HG02852 (cell line): ENCODE measurements around the gene HINFP.
"Not testable (repeated sequence)": the region's sequence is repeated elsewhere in the genome, so short reads cannot be mapped to it uniquely, and the experiment has no call there.

ENCODE experiments used
- ATAC-seq: cut with Tn5 transposase; IDR thresholded peaks from one replicate; pipeline ENCODE4 v1.9.1; 2021; ENCODE audit warnings: mild to moderate bottlenecking, moderate library complexity; ENCODE audit not compliant: unreplicated experiment

Gene HINFP

GRCh38 chr11:119155733-119156492, 34.5 kb downstream of the HINFP start:
- no peak for ATAC-seq

GRCh38 chr11:119156496-119156895, 35.1 kb downstream of the HINFP start:
- no peak for ATAC-seq

DNA sequence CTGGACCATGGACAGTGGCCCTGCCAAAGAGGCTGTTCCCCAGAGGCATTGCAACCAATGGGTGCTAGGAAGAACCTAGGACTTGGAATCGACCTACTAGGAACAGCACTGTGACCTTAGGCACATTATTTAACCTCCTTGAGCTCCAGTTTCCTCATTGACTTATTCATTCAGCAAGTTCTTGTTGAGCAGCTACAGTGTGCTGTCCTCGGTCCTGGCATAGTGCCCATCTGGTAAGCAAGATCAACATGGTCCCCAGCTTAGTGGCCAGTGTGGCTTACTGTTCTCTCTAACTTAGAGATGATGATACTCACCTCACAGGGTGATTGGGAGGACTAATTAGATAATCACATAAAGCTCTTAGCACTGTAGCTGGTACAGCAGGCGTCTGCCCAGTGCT, 35.7 kb downstream of the HINFP start:
- ATAC-seq: no peak

GRCh38 chr11:119158467-119158866, 37.1 kb downstream of the HINFP start:
- no peak for ATAC-seq

DNA sequence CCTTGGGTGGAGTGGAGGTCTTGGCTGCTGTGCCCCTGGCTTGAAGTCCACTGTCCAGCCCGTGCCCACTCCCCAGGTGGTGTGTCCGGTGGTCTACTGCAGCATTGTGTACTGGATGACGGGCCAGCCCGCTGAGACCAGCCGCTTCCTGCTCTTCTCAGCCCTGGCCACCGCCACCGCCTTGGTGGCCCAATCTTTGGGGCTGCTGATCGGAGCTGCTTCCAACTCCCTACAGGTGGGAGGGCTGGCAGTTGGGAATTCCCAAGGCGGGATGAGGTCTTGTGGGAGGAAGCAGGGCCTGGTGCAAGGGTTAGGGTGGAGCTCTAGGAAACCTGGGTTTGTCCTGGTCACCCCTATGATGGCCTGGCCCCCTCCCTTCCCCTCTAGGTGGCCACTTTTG, 38.8 kb downstream of the HINFP start:
- no peak for ATAC-seq

- ATAC-seq: no peak
Measured at GRCh38 chr11:119161871-119162270, 40.5 kb downstream of the HINFP start.

- no peak for ATAC-seq
Measured at GRCh38 chr11:119166368-119167076, 45.1 kb downstream of the HINFP start.

- ATAC-seq: not testable (repeated sequence)
Measured at GRCh38 chr11:119167077-119167458, 45.7 kb downstream of the HINFP start.

GRCh38 chr11:119167933-119168332, 46.6 kb downstream of the HINFP start:
- ATAC-seq: no peak

DNA sequence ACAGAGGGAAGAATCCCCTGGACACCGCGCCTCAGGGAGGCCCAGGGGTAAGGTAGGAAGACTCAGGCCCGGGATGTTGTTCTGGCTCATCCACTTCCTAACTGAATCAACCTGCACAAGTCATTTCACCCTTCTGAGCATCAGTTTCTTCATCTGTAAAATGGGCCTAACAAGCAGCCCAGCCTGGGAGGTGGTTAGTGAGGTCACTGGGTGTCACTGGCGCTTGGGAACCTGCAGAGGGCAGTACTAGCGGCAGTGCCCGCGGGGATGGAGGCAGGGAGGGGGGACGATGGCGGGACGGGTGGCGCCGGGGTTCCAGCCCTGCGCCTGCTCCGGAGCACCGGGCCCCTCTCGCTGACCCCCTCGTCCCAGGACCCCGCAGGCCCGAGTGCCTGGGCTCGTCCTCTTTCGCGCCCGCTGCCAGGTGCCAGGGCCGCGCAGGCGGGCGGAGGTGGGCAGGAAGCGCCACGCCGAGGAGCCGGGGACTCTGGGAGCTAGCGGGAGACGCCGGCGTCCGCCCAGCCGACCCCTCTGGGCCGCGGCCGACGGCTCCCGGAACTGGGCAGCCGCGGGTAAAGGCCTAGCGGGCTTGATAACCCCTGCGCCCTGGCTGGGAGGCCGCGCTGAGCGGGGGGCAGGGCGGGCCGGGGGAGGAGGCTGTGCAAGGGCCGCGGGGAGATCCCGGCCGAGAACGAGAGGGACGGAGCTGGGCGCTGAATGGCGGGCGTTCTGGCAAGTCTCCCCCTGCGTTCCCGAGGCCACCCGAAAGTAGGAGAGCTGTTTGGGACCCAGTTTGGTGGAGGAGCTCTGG, 47.3 kb downstream of the HINFP start, which contains the start of gene NLRX1:
Gene NLRX1, plus strand, starts transcription at position 255 of the 811 bp plus-strand sequence. CDS start 2,679 bp downstream, outside the sequence.
- peak; percentile 89 for ATAC-seq

GRCh38 chr11:119169282-119169719, 47.9 kb downstream of the HINFP start:
- peak; percentile 27 for ATAC-seq

DNA sequence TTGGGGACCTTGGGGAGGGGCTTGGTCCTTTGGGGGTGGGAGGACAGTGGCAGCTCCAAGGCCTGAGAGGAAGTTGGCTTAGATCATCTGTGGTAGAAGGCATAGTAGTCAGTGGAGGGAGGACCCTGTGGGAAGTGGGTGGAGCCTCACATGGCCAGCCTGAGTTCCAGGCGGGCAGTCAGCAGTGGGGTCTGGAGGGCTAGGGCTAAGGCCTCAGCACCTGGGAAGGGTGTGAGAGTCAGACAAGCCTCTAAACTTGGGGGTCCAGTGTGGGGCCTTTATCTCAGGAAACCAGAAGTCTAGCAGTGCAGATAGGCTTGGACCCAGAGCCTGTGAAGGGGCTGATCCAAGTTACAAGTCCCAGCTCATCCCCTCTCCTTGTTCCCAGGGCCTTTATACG, 51.1 kb downstream of the HINFP start:
- ATAC-seq: no peak

GRCh38 chr11:119173453-119173852, 52.1 kb downstream of the HINFP start:
- no peak for ATAC-seq

DNA sequence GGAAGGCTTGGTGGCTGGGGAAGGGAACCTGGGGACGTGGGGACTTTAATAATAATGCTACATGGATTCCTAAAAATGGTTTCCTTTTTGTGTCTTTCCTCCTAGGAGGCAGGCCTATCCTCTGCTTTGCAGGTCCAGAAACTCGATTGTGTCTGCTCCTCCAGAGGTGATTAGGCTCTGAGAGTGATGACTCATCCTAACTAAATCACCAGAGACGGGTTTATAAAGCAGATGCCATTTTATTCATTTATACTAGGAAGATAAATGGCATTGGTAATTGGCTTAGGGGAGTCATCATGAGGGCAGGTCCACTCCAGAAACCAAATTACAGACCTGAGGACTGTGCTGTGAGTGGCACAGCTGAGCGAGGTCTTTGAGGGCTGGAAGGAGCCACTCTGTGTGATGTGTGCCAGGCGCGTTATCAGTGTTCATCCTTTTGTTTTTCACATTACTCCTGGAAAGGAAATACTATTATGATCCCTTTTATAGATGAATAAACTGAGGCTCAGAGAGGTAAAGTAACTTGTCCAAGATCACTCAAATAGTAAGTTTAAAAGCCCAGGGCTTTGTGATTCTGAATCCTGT, 54.2 kb downstream of the HINFP start:
- no peak for ATAC-seq

- ATAC-seq: no peak
Measured at GRCh38 chr11:119178166-119178680, 56.8 kb downstream of the HINFP start.

DNA sequence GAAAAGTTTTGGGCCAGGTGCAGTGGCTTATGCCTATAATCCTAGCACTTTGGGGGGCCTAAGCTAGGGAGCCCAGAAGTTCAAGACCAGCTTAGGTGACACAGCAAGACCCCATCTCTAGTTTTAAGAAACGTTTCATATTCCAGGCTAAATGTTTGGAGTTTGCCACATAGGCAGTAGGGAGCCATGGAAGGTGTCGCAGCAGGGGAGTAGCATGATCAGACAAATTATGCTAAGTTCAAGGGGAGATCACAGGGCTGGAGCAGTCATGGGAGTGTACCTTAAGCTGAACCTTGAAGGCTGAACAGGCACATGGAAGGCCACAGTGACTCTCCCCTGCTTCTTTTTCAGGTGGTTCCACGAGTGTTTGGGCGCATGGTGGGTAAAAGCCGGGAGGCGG, 58.0 kb downstream of the HINFP start:
- ATAC-seq: no peak

DNA sequence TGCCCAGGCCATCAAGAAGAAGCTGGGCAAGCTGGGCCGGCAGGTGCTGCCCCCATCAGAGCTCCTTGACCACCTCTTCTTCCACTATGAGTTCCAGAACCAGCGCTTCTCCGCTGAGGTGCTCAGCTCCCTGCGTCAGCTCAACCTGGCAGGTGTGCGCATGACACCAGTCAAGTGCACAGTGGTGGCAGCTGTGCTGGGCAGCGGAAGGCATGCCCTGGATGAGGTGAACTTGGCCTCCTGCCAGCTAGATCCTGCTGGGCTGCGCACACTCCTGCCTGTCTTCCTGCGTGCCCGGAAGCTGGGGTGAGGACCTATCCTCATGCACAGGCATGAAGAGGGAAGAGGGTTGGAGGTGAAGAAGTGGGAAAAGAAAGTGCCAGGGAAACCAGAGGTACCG, 58.6 kb downstream of the HINFP start:
- no peak for ATAC-seq

DNA sequence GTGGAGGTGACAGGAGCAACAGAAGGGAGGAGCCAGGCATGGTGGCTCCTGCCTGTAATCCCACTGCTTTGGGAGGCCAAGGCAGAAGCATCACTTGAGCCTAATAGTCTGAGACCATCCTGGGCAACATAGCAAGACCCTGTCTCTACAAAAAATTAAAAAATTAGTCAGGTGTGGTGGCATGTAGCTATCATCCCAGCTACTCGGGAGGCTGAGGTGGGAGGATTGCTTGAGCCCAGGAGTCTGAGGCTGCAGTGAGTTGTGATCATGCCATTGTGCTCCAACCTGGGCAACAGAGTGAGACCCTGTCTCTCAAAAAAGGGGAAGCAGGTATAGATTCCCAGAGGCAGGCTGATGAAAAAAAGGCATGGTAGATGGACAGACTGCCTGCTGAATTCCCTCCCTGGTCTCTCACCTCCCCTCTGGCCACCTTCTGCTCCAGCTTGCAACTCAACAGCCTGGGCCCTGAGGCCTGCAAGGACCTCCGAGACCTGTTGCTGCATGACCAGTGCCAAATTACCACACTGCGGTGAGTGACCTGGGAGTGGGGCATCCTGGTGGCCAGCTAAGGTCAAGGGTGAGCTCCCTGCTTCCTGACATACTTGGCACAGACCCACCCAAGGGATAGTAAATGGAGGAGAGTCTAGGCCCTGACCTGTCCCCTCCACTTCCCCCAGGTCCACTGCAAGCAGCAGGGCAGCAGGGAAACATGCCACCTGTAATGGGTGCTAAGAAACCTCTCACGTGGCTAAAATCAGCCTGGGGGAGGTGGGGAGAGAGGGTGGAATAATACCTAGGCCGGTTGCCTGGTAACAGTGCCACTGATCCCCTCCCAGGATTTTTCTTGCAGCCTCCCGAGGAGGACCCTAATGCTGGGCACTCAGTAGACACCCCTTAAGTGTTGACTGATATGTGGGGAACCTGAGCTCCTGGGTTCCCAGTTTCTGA, 59.6 kb downstream of the HINFP start:
- ATAC-seq: no peak

- ATAC-seq: no peak
Measured at GRCh38 chr11:119181677-119182412, 60.5 kb downstream of the HINFP start.
